Thyroid gland (tissue), 4 donors: Measurements from ENCODE around the gene GALK2.

Experiments
- POLR2A ChIP-seq, 2 donors: fragments of 450-650 bp; IDR thresholded peaks; one replicate each; pipeline ENCODE4 v1.6.1; 2017; ENCODE audit warnings: antibody characterized with exemption in 2 of 2, mild to moderate bottlenecking in 2 of 2, moderate library complexity in 1 of 2
- TF ChIP-seq, protein P1 (sequence below), 6 experiments: fragments of 200-600 bp in 3 of 6; fragments of 450-650 bp in 3 of 6; sonication (generic) in 3 of 6; IDR thresholded peaks; one replicate each; pipeline ENCODE4 v1.5.1; 2016 to 2019; ENCODE audit warnings: antibody characterized with exemption in 6 of 6, mild to moderate bottlenecking in 2 of 6, inconsistent platforms in 1 of 6, moderate library complexity in 1 of 6

DNA sequence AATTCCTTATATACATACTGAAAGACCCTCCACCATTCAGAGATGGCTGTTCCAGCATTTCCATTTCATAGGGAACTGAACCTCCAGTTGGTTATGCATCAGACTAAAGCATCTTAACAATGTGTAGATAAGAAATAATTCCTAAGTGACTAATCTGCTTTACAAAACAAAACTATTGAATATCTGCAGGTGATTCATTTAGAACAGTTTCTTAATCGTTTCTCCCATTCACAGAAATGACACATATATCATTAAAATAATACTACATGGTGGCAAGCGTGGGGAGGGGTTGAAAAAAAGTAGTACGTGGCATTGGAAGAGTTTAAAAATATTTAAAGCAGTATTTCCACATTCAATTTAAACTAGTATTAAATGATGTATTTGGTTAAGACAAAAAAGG, 34.1 kb upstream of the GALK2 start:
- TF ChIP-seq, protein P1, sequence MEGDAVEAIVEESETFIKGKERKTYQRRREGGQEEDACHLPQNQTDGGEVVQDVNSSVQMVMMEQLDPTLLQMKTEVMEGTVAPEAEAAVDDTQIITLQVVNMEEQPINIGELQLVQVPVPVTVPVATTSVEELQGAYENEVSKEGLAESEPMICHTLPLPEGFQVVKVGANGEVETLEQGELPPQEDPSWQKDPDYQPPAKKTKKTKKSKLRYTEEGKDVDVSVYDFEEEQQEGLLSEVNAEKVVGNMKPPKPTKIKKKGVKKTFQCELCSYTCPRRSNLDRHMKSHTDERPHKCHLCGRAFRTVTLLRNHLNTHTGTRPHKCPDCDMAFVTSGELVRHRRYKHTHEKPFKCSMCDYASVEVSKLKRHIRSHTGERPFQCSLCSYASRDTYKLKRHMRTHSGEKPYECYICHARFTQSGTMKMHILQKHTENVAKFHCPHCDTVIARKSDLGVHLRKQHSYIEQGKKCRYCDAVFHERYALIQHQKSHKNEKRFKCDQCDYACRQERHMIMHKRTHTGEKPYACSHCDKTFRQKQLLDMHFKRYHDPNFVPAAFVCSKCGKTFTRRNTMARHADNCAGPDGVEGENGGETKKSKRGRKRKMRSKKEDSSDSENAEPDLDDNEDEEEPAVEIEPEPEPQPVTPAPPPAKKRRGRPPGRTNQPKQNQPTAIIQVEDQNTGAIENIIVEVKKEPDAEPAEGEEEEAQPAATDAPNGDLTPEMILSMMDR (IDR thresholded peaks at IDR 0.05), result no peak
- TF ChIP-seq POLR2A (IDR thresholded peaks at IDR 0.05), result no peak
